Lower leg skin (tissue), 3 donors: ENCODE data around the gene SBK3.

Source experiments
- POLR2A ChIP-seq, 2 donors: fragments of 450-650 bp; IDR thresholded peaks; one replicate each; pipeline ENCODE4 v1.6.1; 2016 to 2017; ENCODE audit warnings: antibody characterized with exemption in 2 of 2, mild to moderate bottlenecking in 1 of 2, moderate library complexity in 1 of 2
- TF ChIP-seq, protein P1 (sequence below), 3 donors: fragments of 450-650 bp; IDR thresholded peaks; one replicate each; pipeline ENCODE4 v1.5.1; 2016; ENCODE audit warnings: antibody characterized with exemption in 3 of 3, mild to moderate bottlenecking in 3 of 3, moderate library complexity in 2 of 3

DNA sequence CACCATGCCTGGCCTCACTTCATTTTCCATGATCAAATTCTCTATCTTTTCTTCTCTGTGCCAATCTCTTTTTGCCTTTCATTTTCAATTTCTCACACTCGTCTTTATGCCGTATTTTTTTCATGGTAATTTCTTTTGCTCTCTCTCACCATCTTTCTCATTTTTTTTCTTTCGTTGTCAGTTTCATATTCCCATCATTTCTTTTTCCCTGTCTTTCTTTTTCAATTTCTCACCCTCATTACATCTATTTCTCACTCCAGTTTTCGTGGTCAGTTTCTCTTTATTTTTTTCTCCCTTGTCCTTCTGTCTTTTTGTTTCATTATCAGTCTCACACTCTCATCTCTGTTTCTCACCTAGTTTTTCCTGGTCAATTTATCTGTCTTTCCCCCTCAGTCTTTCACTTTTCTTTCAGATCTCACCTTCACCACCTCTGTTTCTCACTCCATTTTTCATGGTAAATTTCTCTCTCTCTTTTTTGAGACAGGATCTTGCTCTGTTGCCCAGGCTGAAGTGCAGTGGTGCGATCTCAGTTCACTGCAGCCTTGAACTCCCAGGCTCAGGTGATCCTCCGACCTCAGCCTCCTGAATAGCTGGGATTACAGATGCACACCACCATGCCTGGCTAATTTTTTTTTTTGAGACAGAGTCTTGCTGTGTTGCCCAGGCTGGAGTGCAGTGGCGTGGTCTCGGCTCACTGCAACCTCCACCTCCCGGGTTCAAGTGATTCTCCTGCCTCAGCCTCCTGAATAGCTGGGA, 43.0 kb downstream of the SBK3 start:
- TF ChIP-seq, protein P1, sequence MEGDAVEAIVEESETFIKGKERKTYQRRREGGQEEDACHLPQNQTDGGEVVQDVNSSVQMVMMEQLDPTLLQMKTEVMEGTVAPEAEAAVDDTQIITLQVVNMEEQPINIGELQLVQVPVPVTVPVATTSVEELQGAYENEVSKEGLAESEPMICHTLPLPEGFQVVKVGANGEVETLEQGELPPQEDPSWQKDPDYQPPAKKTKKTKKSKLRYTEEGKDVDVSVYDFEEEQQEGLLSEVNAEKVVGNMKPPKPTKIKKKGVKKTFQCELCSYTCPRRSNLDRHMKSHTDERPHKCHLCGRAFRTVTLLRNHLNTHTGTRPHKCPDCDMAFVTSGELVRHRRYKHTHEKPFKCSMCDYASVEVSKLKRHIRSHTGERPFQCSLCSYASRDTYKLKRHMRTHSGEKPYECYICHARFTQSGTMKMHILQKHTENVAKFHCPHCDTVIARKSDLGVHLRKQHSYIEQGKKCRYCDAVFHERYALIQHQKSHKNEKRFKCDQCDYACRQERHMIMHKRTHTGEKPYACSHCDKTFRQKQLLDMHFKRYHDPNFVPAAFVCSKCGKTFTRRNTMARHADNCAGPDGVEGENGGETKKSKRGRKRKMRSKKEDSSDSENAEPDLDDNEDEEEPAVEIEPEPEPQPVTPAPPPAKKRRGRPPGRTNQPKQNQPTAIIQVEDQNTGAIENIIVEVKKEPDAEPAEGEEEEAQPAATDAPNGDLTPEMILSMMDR (IDR thresholded peaks at IDR 0.05), result no peak
- no peak for TF ChIP-seq POLR2A (IDR thresholded peaks at IDR 0.05)
